ENCODE data around the gene SCGB2B2. TPM values are rescaled to one million over a fixed set of nuclear protein-coding genes. Genes with fewer than 3 reads are reported as not detected.
"Not testable (repeated sequence)": the region's sequence is repeated elsewhere in the genome, so short reads cannot be mapped to it uniquely, and the experiment has no call there.

SCGB2B2 gene
- total RNA-seq, 2 donors from 2014 or later: 0.37 TPM; not detected in 1

GRCh38 chr19:34688592-34688991 is 11.6 kb upstream of the SCGB2B2 start:
- Histone ChIP-seq H3K27me3 (no peaks in the 10 kb centered on the region), H3K4me3 (no peak overlapping the region), H3K9me3 (peaks cover 5 to 33% of the 10 kb centered on the region in 2 donors), H3K27ac (no peak overlapping the region), H3K4me1 (no peaks in the 10 kb centered on the region), H3K36me3 (peaks cover 12% of the 10 kb centered on the region)
- DNase-seq (ENCODE audit: low spot score): no peak
- TF ChIP-seq CTCF (IDR thresholded peaks at IDR 0.05): no peak

DNA sequence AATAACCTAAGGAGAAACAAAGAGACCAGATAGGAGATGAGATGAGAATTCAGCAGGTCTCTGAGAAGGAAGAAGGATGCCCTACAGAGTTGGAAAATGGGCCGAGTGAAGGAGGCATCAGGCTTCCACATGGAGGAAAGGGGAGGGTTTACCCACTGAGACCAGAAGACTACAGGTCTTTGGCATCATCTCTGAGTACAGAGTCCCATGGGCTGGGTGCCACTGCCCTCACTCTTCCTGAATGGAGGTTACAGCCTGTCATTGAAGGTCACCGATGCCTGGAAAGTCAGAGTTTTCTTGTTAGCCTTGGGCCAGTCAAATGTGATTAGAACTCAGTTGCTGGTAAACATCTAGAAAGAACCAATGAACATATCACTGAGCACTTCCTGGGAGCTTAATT is 10.4 kb upstream of the SCGB2B2 start:
- no peaks in the 10 kb centered on the region for H3K27me3 ChIP-seq
- no peak overlapping the region for H3K4me3 ChIP-seq
- TF ChIP-seq CTCF (IDR thresholded peaks at IDR 0.05): no peak
- H3K27ac ChIP-seq: no peak overlapping the region
- no peaks in the 10 kb centered on the region for H3K4me1 ChIP-seq
- peaks cover 5 to 45% of the 10 kb centered on the region in 2 donors for H3K9me3 ChIP-seq
- peaks cover 24% of the 10 kb centered on the region for H3K36me3 ChIP-seq
- no peak for DNase-seq (ENCODE audit: low spot score)

GRCh38 chr19:34686455-34686854 is 9.5 kb upstream of the SCGB2B2 start:
- no peak for DNase-seq (ENCODE audit: low spot score)
- Histone ChIP-seq H3K36me3 (peaks cover 32% of the 10 kb centered on the region), H3K4me1 (no peaks in the 10 kb centered on the region), H3K27me3 (no peaks in the 10 kb centered on the region), H3K9me3 (peaks cover 5 to 53% of the 10 kb centered on the region in 2 donors), H3K4me3 (no peak overlapping the region), H3K27ac (no peak overlapping the region)
- TF ChIP-seq CTCF (IDR thresholded peaks at IDR 0.05): no peak

GRCh38 chr19:34685266-34685665 is 8.3 kb upstream of the SCGB2B2 start:
- H3K9me3 ChIP-seq: peaks cover 5 to 62% of the 10 kb centered on the region in 2 donors
- not testable (repeated sequence) for H3K4me3 ChIP-seq; DNase-seq (ENCODE audit: low spot score); H3K27ac ChIP-seq; H3K4me1 ChIP-seq; H3K27me3 ChIP-seq
- peaks cover 44% of the 10 kb centered on the region for H3K36me3 ChIP-seq

DNA sequence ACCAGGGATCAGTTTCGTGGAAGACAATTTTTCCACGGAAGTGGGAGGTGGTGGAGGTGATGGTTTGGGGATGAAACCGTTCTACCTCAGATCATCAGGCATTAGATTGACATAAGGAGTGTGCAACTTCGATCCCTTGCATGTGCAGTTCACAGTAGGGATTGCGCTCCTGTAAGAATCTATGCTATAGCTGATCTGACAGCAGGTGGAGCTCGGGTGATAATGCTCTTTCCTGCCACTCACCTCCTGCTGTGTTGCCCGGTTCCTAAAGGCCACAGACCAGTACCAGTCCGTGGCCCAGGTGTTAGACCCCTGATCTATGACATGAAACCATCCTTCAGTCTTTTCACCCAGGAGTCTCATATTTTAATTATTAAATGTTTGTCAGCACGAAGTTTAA is 4.5 kb upstream of the SCGB2B2 start:
- Histone ChIP-seq H3K4me1 (peaks cover 0 to 9% of the 10 kb centered on the region in 2 donors), H3K27me3 (no peaks in the 10 kb centered on the region), H3K4me3 (no peak overlapping the region), H3K9me3 (peaks cover 5 to 58% of the 10 kb centered on the region in 2 donors), H3K36me3 (peaks cover 57% of the 10 kb centered on the region), H3K27ac (no peak overlapping the region)
- no peak for DNase-seq (ENCODE audit: low spot score)
- TF ChIP-seq CTCF (IDR thresholded peaks at IDR 0.05): no peak

DNA sequence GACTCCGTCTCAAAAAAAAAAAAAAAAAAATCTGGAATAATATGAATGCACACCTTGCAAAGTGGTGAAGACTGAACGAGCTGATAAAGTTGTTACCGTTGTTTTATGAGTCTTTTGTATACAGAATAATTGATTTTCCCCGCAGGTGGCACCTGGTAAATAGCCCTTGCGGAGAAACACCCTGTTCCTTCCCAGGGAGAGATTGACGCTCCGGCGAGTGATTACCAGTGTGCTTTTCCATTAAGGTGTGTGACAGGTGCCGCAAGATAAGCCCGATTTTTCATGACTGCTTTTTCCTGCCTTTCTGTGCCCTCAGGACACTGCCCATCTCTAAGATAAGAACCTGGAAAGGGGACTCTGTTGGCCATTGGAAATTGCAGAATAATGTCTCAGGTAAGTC is 1.5 kb upstream of the SCGB2B2 start:
- Histone ChIP-seq H3K27ac (peak overlapping the region; percentile 98 to 99), H3K4me1 (peaks cover 0 to 9% of the 10 kb centered on the region in 2 donors), H3K4me3 (peak overlapping the region; percentile 82 to 85), H3K9me3 (peaks cover 0 to 28% of the 10 kb centered on the region in 2 donors), H3K27me3 (no peaks in the 10 kb centered on the region), H3K36me3 (peaks cover 43% of the 10 kb centered on the region)
- no peak for TF ChIP-seq CTCF (IDR thresholded peaks at IDR 0.05)
- no peak for DNase-seq (ENCODE audit: low spot score)
